Amygdala (tissue), 56 donors: Measurements from ENCODE around the gene COPZ2.
"Not testable (repeated sequence)": the region's sequence is repeated elsewhere in the genome, so short reads cannot be mapped to it uniquely, and the experiment has no call there.

Experiments
- DNase-seq, 56 donors: peaks; one replicate each; lab custom pipeline; 2025; lab: John Stamatoyannopoulos, UW

Gene COPZ2

GRCh38 chr17:48036693-48037035, 933 bp downstream of the COPZ2 start:
- DNase-seq, result no peak

DNA sequence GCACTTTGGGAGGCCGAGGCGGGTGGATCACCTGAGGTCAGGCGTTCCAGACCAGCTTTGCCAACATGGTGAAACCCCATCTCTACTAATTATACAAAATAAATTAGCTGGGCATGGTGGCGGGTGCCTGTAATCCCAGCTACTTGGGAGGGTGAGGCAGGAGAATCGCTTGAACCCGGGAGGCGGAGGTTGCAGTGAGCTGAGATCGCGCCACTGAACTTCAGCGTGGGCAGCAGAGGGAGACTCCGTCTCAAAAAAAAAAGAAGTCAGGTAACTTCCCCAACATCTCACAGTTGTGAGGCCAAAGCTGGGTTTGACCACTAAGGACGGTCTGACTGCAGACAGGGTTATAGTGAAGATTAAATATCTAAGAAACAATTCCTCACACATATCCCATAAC, 2.9 kb downstream of the COPZ2 start:
- DNase-seq, result not testable (repeated sequence)

- DNase-seq, result no peak
These were observed 5.6 kb downstream of the COPZ2 start for GRCh38 chr17:48031966-48032365.

DNA sequence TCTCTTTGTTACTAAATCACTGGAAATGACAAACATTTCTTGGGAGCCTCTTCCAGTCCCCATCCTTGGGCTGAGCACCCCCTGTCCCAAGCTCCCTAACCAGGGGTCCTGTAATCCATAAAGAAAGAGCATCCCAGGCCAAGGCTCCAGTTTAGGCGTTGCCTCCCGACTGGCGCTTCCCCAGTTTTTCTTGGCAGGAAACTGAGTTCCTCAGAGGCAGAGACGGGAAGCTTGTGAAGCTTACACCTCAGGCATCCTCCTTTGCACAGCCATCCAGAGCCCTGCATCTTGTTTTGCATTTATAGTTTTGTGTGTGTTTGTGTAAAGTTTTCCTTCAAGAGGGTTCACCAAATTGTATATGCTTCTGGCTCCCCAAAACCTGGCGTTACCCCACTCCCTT, 7.1 kb downstream of the COPZ2 start:
- no peak for DNase-seq

- DNase-seq, result no peak
These were observed 8.9 kb downstream of the COPZ2 start for GRCh38 chr17:48028736-48029135.

DNA sequence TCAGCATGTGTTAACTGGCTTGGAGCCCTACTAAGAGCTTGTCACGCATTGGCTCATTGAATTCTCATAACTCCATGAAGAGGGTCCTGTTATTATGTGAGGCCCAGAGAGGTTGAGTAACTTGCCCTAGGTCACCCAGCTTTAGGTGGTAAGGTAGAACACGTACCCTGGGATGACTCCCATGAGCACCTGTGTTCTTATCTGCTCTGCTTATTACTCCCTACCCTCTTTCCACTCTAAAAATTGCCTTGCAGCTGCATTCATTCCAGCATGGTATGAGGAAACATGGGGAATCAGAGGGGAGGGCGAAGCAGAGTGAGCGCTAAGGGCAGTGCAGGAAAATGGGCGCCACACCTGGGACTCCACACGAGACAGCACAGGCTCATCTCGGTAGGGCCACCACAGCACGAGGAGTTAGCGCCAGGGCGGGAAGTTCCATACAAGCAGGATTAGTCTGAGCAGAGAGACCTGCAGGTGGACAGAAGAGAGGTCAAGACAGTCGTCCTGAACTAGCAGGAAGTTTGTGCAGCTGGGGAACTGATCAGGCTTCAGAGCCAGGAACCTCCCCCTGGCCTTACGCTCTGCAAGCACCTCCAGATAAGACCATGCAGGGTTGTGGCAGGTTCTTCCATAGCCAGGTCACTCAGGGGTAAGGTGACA, 10.1 kb downstream of the COPZ2 start:
- no peak for DNase-seq

DNA sequence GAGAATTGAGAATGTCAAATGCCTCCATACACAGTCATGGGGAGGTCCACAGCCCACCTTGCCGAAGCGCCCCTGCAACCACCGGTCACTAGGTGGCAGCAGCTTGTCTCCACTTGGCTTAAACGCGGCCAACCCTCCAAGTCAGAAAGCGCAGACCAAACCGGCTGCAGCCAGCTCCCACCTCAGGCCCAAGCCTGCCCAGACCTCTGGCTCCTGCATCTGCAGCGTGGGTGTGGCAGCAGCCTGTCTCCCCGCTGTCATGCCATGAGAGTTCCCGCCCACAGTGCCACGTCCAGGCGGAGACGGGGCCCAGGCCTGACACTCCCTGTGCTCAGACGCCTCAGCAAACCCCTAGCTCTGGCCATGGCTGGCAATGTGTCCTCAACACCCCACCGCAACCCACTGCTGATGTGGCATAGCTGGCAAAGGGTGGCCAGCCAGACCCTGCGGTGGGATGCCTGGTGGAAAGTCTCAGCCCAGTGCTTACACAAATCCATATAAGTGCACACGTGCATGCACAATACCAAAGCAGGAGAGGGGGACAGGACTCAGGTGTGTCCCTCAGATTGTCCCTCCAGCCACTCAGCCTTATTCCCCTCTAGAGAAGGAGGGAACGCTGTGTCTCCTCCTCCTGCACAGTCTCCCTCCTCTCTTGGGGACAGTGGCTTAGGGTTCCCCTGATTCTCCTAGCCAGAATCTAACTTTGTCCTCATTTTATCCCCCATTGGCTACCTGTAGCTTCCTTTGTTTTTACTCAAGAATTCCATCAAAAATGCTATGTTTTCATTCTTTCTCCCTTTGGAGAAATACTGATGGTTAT, 10.9 kb downstream of the COPZ2 start:
- peak in 49 of 56 donors; percentile 19 to 81 (median 61) for DNase-seq

DNA sequence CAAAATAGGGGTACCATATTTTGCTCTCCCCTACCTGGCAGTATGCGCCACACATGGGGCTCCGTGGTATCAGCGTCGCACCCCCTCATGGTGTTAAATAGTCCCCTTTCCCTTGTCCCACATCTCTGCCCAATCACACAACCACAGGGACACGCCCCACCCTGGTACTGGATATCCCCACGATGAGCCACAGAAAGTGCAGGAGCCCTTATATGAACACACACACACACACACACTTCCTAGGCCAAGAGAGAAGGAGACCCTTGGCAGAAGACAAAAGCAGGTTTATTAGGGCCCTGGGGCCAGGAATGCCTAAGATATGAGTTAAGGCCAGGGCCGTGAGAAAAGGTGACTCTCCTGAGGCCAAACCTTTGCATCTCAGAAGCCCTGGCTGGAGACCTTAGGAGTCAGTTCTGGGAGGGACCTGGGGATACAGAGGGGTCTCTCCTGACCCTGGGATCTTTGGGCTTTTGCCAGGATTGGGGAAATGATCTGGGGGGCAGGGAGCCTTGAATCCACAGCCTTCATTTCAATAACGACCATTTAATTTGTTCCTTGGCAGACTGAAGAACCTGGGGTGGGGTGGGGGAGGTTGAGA, 11.6 kb downstream of the COPZ2 start:
- no peak for DNase-seq

- peak in 55 of 56 donors; percentile 84 to 99 (median 97) for DNase-seq
These were observed 12.3 kb downstream of the COPZ2 start for GRCh38 chr17:48025040-48025903.

DNA sequence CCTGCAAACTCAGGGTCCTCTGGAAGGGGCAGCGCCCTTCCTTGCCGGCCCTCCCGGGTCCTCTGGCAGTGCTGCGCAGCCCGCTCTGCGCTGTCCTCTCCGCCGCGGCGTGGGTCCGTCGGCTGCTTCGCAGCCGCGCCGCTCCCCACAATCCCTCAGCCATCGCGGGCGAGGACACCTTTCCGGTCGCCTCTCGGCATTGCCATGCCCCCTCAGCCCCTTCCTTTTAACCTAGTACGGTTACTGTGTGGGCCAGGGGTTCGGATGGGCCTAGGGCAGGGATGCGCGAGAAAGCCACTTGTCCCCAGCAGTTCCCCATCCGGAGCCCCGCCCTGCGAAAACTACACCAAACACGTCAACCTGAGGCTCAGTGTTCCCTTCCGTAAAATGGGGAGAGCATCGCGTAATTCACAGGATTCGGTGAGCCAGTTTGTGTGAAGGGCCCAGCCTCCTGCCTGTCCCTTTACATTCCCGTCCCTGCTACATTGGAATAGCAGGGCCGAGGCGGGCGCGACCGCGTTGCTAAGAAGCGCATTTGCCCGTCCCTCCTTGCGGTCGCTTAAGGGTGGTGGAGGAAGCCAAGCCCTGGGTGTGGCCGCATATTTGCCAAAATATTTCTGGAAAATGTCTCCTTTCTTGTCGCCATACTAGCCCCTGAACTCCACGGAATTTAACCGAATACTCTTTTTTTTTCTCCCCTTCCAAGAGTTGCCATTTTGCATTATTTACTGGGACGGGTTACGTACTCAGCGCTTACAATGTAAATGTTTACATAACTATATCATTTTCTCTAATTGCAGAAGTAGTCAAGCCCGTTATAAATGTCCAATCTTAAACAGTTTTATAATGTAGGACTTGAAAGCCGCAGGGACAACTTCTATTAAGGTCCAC, 13.2 kb downstream of the COPZ2 start:
- peak in 7 of 56 donors; percentile 36 to 51 (median 44) for DNase-seq

DNA sequence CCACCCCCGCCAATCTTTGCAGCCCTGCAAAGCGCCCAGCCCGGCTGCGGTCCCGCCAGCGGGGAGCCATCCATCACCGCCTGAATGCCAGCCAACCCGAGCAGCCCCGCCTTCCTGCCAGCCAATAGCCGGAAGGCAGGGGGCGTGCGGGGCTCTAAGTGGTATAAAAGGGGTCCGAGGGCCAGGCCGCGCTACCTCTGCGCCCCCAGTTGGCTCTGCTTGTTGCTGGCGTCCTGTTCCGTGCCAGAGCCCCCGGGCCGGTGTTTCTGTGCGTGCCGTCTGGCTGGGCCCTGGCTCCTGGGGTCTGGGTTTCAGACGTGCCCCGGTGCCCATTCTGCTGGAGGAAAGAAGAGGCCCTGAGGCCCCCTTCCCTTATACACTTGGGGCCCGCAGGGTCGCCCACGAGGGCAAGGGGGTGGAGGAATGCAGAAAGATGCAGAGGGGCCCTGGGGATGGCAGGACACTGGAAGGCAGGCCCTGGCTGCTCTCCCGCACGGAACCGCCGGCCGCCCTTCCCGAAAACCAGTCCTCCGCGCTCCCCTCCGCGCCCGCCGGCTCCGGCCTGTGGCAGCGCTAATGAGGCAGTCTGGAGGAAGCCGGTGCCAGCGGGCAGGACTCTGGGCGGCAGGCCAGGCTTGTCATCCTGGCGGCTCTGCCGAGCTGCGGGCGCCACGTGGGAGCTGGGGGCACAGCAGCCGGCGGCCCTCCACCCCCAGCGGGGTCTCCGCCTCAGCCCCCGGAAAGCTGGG, 14.0 kb downstream of the COPZ2 start:
- peak in 53 of 56 donors; percentile 19 to 90 (median 74) for DNase-seq

- DNase-seq, result no peak
These were observed 14.7 kb downstream of the COPZ2 start for GRCh38 chr17:48022901-48023300.

DNA sequence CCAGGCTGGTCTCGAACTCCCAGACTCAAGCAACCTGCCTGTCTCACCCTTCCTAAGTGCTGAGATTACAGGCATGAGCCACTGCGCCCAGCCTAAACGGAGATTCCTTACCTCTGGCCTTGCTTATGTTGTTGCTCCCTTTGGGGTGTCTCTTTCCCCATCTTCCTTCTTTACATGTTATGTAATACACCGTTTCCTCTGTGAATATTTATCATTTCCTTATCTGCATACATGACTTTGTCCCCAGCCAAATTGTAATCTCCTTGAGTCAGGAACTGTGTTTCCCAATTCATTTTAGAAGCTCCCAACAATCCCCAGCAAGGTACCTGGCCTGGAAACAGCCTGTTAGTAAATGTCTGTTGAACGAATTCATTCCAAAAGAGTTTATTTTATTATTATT, 15.7 kb downstream of the COPZ2 start:
- DNase-seq, result no peak

DNA sequence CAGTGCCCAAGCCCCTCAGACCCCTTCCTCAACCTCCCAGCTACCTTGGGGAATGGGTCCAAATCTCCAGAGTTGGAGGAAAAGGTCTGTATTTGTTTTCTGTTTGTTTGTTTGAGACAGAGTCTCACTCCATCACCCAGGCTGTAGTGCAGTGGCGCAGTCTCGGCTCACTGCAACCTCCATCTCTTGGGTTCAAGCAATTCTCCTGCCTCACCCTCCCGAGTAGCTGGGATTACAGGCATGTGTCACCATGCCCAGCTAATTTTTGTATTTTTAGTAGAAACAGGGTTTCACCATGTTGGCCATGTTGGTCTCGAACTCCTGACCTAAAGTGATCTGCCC, 19.8 kb downstream of the COPZ2 start:
- not testable (repeated sequence) for DNase-seq

DNA sequence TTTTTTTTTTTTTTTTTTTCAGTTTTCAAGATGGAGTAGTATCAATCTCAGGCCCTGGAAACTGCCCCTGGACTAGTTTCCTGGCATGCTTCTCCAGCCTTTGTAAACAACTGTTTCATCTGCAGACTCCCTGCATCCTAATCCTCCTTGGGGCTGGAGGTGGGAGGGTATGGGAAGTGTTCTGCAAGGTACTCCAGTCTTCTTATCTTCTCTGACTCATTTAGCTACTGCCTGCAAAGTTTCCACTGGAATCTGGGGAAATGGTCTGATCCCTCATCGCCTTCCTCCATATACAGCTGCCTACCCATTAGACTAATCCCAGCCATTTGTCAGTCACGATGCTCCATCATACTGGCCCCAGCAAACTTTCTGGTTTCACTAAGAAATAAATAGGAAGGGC, 21.5 kb downstream of the COPZ2 start:
- DNase-seq, result no peak

DNA sequence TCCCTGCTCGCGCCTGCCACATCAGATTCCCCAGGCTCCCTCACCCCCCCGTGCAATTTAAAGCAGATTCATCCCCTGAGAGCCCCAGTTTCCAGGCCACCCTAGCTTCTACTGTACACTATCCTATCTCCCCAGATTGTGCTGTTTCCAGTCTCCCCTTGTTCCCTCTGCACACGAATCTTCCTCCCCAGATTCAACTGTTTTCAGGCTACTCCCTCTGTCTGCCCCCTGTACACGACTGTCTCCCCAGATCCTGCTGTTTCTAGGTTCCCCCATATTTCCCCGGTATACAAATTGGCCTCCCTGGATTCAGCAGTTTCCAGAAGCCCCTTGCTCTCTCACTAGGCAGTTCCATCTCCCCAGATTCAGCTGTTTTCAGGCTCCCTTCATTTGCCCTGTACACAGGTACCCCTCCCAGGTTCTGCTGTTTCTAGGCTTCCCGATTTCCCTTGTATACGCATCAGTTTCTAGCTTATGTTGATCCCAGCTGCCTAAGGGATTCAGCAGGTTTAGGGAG, 22.9 kb downstream of the COPZ2 start:
- no peak for DNase-seq

GRCh38 chr17:48013876-48014594, 23.6 kb downstream of the COPZ2 start:
- DNase-seq, result no peak

DNA sequence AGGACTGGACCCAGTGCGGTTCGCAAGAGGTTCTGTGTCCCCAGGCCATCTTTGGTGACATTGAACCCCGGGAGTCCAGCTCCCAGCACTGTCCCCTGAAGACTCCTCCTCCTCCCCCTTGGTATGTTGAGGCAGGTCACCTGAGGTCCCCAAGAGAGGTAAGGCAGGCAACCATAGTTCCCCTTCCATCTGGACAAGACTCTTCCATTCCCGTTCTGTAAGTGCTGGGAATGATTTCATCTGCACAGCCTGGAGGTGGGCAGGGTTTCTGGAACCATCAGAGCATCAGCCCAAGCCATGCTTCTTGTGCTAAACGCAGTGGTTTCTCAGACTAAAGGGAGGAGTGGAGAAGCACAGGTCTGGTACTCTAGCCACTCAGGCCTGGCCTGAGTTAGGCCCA, 24.9 kb downstream of the COPZ2 start:
- no peak for DNase-seq
